DOHH2 (cell line): ENCODE measurements around the gene FAM216B.

Source experiments
- H3F3A ChIP-seq: fragments of 200-600 bp; sonication (generic), shearing (Covaris generic); 2 replicates; pipeline ENCODE4 v1.6.0; 2016; ENCODE audit warnings: antibody characterized with exemption, mild to moderate bottlenecking; ENCODE audit not compliant: control insufficient read depth, insufficient read depth
- H3K27ac ChIP-seq: fragments of 200-600 bp; sonication (generic); 2 replicates; pipeline ENCODE4 v1.5.1; 2014; ENCODE audit warnings: low read depth, mild to moderate bottlenecking, low read length, moderate library complexity
- H3K27me3 ChIP-seq: fragments of 200-600 bp; sonication (generic); 2 replicates; pipeline ENCODE4 v1.6.1; 2014; ENCODE audit warnings: mild to moderate bottlenecking, low read length, mixed read lengths; ENCODE audit not compliant: control insufficient read depth
- H3K36me3 ChIP-seq: fragments of 200-600 bp; sonication (generic); 2 replicates; pipeline ENCODE4 v1.6.1; 2014; ENCODE audit warnings: mild to moderate bottlenecking, low read length, moderate library complexity, mixed read lengths; ENCODE audit not compliant: control insufficient read depth
- H3K4me1 ChIP-seq: fragments of 200-600 bp; sonication (generic); 2 replicates; pipeline ENCODE4 v1.6.1; 2014; ENCODE audit warnings: mild to moderate bottlenecking, low read length, mixed read lengths; ENCODE audit not compliant: control insufficient read depth
- H3K4me2 ChIP-seq: fragments of 200-600 bp; sonication (generic); 2 replicates; pipeline ENCODE4 v1.6.0; 2014; ENCODE audit warnings: mild to moderate bottlenecking, low read length, moderate library complexity
- H3K4me3 ChIP-seq: fragments of 200-600 bp; sonication (generic); 2 replicates; pipeline ENCODE4 v1.5.1; 2014; ENCODE audit warnings: mild to moderate bottlenecking, low read length, mixed read lengths
- H3K79me2 ChIP-seq: fragments of 200-600 bp; sonication (generic); 2 replicates; pipeline ENCODE4 v1.6.1; 2014; ENCODE audit warnings: mild to moderate bottlenecking, low read length, mixed read lengths; ENCODE audit not compliant: control insufficient read depth
- H3K9me2 ChIP-seq: fragments of 200-600 bp; sonication (generic); replicated peaks from 2 replicates; pipeline ENCODE4 v1.6.1; 2014; ENCODE audit warnings: mild to moderate bottlenecking, low read length, mixed read lengths; ENCODE audit not compliant: control insufficient read depth
- H3K9me3 ChIP-seq: fragments of 200-600 bp; sonication (generic); 2 replicates; pipeline ENCODE4 v1.6.1; 2014; ENCODE audit warnings: antibody characterized with exemption, low read length, mixed read lengths; ENCODE audit not compliant: control insufficient read depth, insufficient read depth
- H4K20me1 ChIP-seq: fragments of 200-600 bp; sonication (generic); 2 replicates; pipeline ENCODE4 v1.6.0; 2014; ENCODE audit warnings: low read depth, mild to moderate bottlenecking, antibody characterized with exemption, low read length, moderate library complexity; ENCODE audit not compliant: control insufficient read depth, insufficient read depth
- CTCF ChIP-seq: fragments of 200-600 bp; sonication (generic); IDR thresholded peaks from one replicate; pipeline ENCODE4 v1.5.1; 2014; ENCODE audit warnings: antibody characterized with exemption, mild to moderate bottlenecking, low read depth, low read length; ENCODE audit not compliant: poor library complexity, severe bottlenecking
- EZH2phosphoT487 ChIP-seq: fragments of 200-600 bp; sonication (generic); IDR thresholded peaks from 2 replicates; pipeline ENCODE4 v1.6.1; 2017; ENCODE audit warnings: borderline replicate concordance, mild to moderate bottlenecking, antibody characterized with exemption, low read length, moderate library complexity, mixed read lengths

FAM216B gene

DNA sequence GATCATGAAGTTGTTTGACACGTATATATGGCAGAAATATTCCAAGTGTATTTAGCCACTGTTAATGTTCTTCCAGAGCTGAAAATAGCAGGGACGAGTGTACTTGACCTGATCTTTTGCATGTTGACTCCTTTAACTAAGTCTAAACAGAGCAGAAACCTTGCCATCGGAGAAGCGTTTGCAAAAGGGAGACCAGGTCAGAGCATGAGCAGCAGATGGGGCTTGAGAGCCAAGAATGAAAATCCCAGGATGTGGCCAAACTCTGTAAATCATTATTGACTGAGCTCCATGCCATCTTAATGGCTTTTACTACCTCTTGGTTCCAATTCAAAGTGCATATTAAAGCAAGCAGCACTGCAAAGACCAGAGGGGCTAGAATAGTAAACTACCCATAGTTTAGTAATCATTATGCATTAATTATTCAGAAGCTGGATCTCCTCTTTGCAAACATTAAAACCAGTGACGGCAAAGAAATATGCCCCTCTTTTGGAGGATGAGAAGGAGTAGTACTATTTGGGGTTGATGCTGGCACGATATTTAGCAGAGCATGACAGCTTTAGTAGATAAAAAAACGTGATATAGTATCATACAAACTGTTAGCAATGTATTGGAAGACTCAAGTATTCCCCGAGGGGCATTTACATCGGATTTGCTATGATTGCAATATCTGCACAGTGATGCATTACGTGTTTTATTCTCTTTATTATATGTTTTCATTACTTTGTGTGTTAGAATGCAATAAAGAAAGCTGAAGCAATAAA, 55.7 kb downstream of the FAM216B start:
- no peak overlapping the region for H3K27ac ChIP-seq
- no peaks in the 10 kb centered on the region for H4K20me1 ChIP-seq
- H3K79me2 ChIP-seq = no peaks in the 10 kb centered on the region
- no peak overlapping the region for H3K4me3 ChIP-seq
- no peaks in the 10 kb centered on the region for H3K4me1 ChIP-seq
- H3K27me3 ChIP-seq = no peaks in the 10 kb centered on the region
- no peaks in the 10 kb centered on the region for H3K9me2 ChIP-seq
- TF ChIP-seq EZH2phosphoT487 (no peak), CTCF (no peak)
- H3F3A ChIP-seq = no peaks in the 10 kb centered on the region
- no peaks in the 10 kb centered on the region for H3K36me3 ChIP-seq
- H3K4me2 ChIP-seq = no peak overlapping the region
- H3K9me3 ChIP-seq = no peaks in the 10 kb centered on the region
